Glomerular visceral epithelial cell (primary cell): ENCODE results near the gene PSME3IP1.
"Not testable (repeated sequence)": the region's sequence is repeated elsewhere in the genome, so short reads cannot be mapped to it uniquely, and the experiment has no call there.

Experiments
- DNase-seq: peaks from one replicate; pipeline ENCODE4 v3.0.0-alpha.2; 2016; ENCODE audit errors: extremely low spot score

PSME3IP1 gene

GRCh38 chr16:57185945-57186871 is at the start of gene PSME3IP1, which contains the start of gene RSPRY1:
Gene PSME3IP1, minus strand, starts transcription at chr16:57186039. Its CDS starts 12,185 bp downstream, at chr16:57173854.
Gene RSPRY1, plus strand, starts transcription at chr16:57186329. Its CDS starts 18,330 bp downstream, at chr16:57204659.
- peak; percentile 99 for DNase-seq

- DNase-seq: no peak
These were observed 49.5 kb upstream of the PSME3IP1 start for GRCh38 chr16:57235128-57236021.

- DNase-seq: no peak
These were observed 48.9 kb upstream of the PSME3IP1 start for GRCh38 chr16:57234707-57235092.

- no peak for DNase-seq
These were observed 48.3 kb upstream of the PSME3IP1 start for GRCh38 chr16:57233944-57234706.

- DNase-seq: no peak
These were observed 46.0 kb upstream of the PSME3IP1 start for GRCh38 chr16:57231821-57232350.

- DNase-seq: no peak
These were observed 43.2 kb upstream of the PSME3IP1 start for GRCh38 chr16:57229079-57229478.

- no peak for DNase-seq
These were observed 41.1 kb upstream of the PSME3IP1 start for GRCh38 chr16:57226701-57227621.

- DNase-seq: no peak
These were observed 40.1 kb upstream of the PSME3IP1 start for GRCh38 chr16:57225978-57226377.

- no peak for DNase-seq
These were observed 39.0 kb upstream of the PSME3IP1 start for GRCh38 chr16:57224651-57225335.

- DNase-seq: no peak
These were observed 37.2 kb upstream of the PSME3IP1 start for GRCh38 chr16:57223057-57223456.

- no peak for DNase-seq
These were observed 31.1 kb upstream of the PSME3IP1 start for GRCh38 chr16:57216968-57217367.

GRCh38 chr16:57213462-57213861 is 27.6 kb upstream of the PSME3IP1 start:
- DNase-seq: no peak

GRCh38 chr16:57209780-57210179 is 23.9 kb upstream of the PSME3IP1 start:
- DNase-seq: no peak

GRCh38 chr16:57208926-57209325 is 23.1 kb upstream of the PSME3IP1 start:
- no peak for DNase-seq

GRCh38 chr16:57204675-57205074 is 18.8 kb upstream of the PSME3IP1 start:
- DNase-seq: no peak

GRCh38 chr16:57203451-57203850 is 17.6 kb upstream of the PSME3IP1 start:
- no peak for DNase-seq

- no peak for DNase-seq
These were observed 16.5 kb upstream of the PSME3IP1 start for GRCh38 chr16:57202095-57202886.

GRCh38 chr16:57200926-57201325 is 15.1 kb upstream of the PSME3IP1 start:
- DNase-seq: not testable (repeated sequence)

- not testable (repeated sequence) for DNase-seq
These were observed 14.5 kb upstream of the PSME3IP1 start for GRCh38 chr16:57200321-57200720.
